Stomach (tissue), 9 donors: Measurements from ENCODE around the gene OPCML. TPM values are rescaled to one million over a fixed set of nuclear protein-coding genes. Genes with fewer than 3 reads are reported as not detected.

Experiments
- DNase-seq, 2 donors: peaks; one replicate each; pipeline versions ENCODE4 v3.0.0 to v3.0.0-alpha.2; 2013 to 2019
- H3K27ac ChIP-seq, 5 donors: fragments of 200-600 bp in 4 of 5; sonication (generic) in 4 of 5; one replicate each; pipeline ENCODE4 v1.5.1; 2013 to 2019; ENCODE audit warnings: mild to moderate bottlenecking in 1 of 5, moderate library complexity in 1 of 5
- H3K27me3 ChIP-seq, 3 donors: fragments of 200-600 bp; sonication (generic); one replicate each; pipeline ENCODE4 v1.5.1; 2017 to 2019; ENCODE audit warnings: mixed run types in 1 of 3
- H3K36me3 ChIP-seq, 4 donors: fragments of 200-600 bp; sonication (generic); 1 replicate in 3 of 4; 2 replicates in 1 of 4; pipeline ENCODE4 v1.5.1; 2016 to 2019
- H3K4me1 ChIP-seq, 4 donors: fragments of 200-600 bp; sonication (generic); one replicate each; pipeline ENCODE4 v1.5.1; 2016 to 2019
- H3K4me3 ChIP-seq, 4 donors: fragments of 200-600 bp; sonication (generic) in 3 of 4; one replicate each; pipeline ENCODE4 v1.5.1; 2016 to 2019; ENCODE audit warnings: mild to moderate bottlenecking in 1 of 4
- H3K9me3 ChIP-seq, 4 donors: fragments of 200-600 bp; sonication (generic); one replicate each; pipeline ENCODE4 v1.5.1; 2016 to 2019
- EP300 ChIP-seq: sonication (generic); formaldehyde crosslinking; IDR thresholded peaks from one replicate; pipeline ENCODE4 v1.6.1; 2017; ENCODE audit warnings: antibody characterized with exemption
- POLR2A ChIP-seq, 4 donors: fragments of 450-650 bp; IDR thresholded peaks; one replicate each; pipeline ENCODE4 v1.6.1; 2016; ENCODE audit warnings: antibody characterized with exemption in 4 of 4, control low read depth in 2 of 4, mild to moderate bottlenecking in 1 of 4, moderate library complexity in 1 of 4
- POLR2AphosphoS5 ChIP-seq, 3 donors: sonication (generic); formaldehyde crosslinking; IDR thresholded peaks; one replicate each; pipeline ENCODE4 v1.6.1; 2016; ENCODE audit warnings: antibody characterized with exemption in 3 of 3
- WGBS, 5 donors: extraction: QIAGEN DNeasy Blood & Tissue Kit in 3 of 5; methylation state at CpG; one replicate each; pipeline versions ENCODE4 v1.1.5 to v1.1.7; 2013 to 2018; 5-methylcytosine and 5-hydroxymethylcytosine counted together
- intact Hi-C: fragments of 100-400 bp; cut with DNase I; formaldehyde crosslinking; loops from one replicate; pipeline ENCODE4 v1.15.1; 2023; ENCODE audit warnings: low total_unique reads
- polyA plus RNA-seq, 3 donors: library from polyadenylated mRNA; stranded (reverse); fragments of 200-250 nt; gene quantifications; one replicate each; pipeline ENCODE4 v1.2.3, GENCODE V29; 2013
- total RNA-seq, 5 donors: library from RNA; depleted of rRNA; stranded (reverse); fragments of >200 nt; gene quantifications; one replicate each; pipeline versions ENCODE4 v1.1.0 to v1.2.3, GENCODE V29; 2014 to 2016
- TF ChIP-seq, protein P1 (sequence below), 7 experiments: fragments of 450-650 bp in 4 of 7; fragments of 200-600 bp in 3 of 7; sonication (generic) in 3 of 7; IDR thresholded peaks; one replicate each; pipeline ENCODE4 v1.5.1; 2016 to 2019; ENCODE audit warnings: antibody characterized with exemption in 7 of 7, control low read depth in 2 of 7, mild to moderate bottlenecking in 1 of 7
- donor health status: healthy with polysubstance abuse.
- donor health status: Bipolar disorder and iron deficiency.
- donor health status: healthy.

OPCML gene
- total and polyA plus RNA-seq, 8 donors, result 0.03 to 0.92 (median 0.55) TPM; not detected in 3

DNA sequence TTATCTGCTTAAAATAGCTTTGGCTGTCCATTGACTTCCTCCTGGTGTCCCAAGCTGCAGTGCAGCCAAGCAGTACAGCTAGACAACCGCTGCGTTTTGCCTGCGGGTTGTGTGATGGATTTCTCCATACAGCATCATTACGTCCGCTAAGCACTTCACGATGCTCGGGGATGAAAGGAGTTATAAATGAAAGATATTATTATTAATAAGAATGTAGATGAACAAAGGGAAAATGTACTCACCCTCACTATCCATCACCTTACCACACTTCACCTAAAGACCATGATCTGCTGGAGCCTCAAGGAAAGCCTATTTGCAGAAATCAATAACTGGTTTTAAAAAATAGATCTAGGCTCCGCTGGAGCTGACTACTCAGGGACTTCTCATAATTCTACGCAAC, 509.1 kb downstream of the OPCML start:
- Histone ChIP-seq H3K27me3 (peaks cover 2 to 68% (median 14%) of the 10 kb centered on the region in 3 donors), H3K4me3 (no peak overlapping the region), H3K4me1 (no peaks in the 10 kb centered on the region), H3K36me3 (no peaks in the 10 kb centered on the region), H3K9me3 (no peaks in the 10 kb centered on the region), H3K27ac (no peak overlapping the region)
- intact Hi-C loops, result no loop called here
- no peak for DNase-seq
- 82 to 91% (median 87%) methylated on average over 9 of the region's 9 CpGs for WGBS, 5 donors
- TF ChIP-seq POLR2AphosphoS5 (IDR thresholded peaks at IDR 0.05), result no peak
- no peak for TF ChIP-seq EP300

DNA sequence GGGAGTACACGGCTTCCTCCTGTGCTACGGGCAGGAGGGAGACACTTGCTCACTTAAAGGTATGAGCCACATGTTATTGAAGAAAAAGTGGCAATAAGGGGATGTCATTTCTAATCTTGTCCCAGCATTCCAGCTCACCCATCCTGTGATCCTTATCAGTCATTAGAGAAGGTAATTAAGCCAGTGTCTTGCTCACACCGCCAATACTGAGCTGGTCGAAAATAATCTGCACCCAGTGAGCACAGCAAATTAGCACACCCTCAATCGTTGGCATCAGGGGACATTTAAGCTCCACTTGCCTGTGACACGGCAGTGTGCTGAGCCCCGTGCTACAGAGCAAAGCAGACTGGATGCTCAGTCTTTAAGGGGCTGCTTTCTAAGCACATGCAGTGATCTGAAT, 510.7 kb downstream of the OPCML start:
- H3K36me3 ChIP-seq, result no peaks in the 10 kb centered on the region
- no peaks in the 10 kb centered on the region for H3K4me1 ChIP-seq
- intact Hi-C loops, result no loop called here
- peaks cover 2 to 74% (median 14%) of the 10 kb centered on the region in 3 donors for H3K27me3 ChIP-seq
- 44 to 84% (median 59%) methylated on average over 7 of the region's 7 CpGs for WGBS, 5 donors
- H3K27ac ChIP-seq, result no peak overlapping the region
- no peaks in the 10 kb centered on the region for H3K9me3 ChIP-seq
- TF ChIP-seq POLR2AphosphoS5 (IDR thresholded peaks at IDR 0.05) (no peak), POLR2A (IDR thresholded peaks at IDR 0.05) (no peak), EP300 (no peak)
- TF ChIP-seq, protein P1, sequence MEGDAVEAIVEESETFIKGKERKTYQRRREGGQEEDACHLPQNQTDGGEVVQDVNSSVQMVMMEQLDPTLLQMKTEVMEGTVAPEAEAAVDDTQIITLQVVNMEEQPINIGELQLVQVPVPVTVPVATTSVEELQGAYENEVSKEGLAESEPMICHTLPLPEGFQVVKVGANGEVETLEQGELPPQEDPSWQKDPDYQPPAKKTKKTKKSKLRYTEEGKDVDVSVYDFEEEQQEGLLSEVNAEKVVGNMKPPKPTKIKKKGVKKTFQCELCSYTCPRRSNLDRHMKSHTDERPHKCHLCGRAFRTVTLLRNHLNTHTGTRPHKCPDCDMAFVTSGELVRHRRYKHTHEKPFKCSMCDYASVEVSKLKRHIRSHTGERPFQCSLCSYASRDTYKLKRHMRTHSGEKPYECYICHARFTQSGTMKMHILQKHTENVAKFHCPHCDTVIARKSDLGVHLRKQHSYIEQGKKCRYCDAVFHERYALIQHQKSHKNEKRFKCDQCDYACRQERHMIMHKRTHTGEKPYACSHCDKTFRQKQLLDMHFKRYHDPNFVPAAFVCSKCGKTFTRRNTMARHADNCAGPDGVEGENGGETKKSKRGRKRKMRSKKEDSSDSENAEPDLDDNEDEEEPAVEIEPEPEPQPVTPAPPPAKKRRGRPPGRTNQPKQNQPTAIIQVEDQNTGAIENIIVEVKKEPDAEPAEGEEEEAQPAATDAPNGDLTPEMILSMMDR (IDR thresholded peaks at IDR 0.05), result no peak
- no peak for DNase-seq
- H3K4me3 ChIP-seq, result no peak overlapping the region

- intact Hi-C loops, result no loop called here
- Histone ChIP-seq H3K4me3 (no peak overlapping the region), H3K36me3 (no peaks in the 10 kb centered on the region), H3K27me3 (peaks cover 2 to 73% (median 14%) of the 10 kb centered on the region in 3 donors), H3K9me3 (no peaks in the 10 kb centered on the region), H3K27ac (no peak overlapping the region), H3K4me1 (no peaks in the 10 kb centered on the region)
- WGBS, 5 donors, result 45 to 90% (median 74%) methylated on average over 1 of the region's 1 CpG
- DNase-seq, result no peak
- no peak for TF ChIP-seq POLR2AphosphoS5 (IDR thresholded peaks at IDR 0.05)
Measured at GRCh38 chr11:133020372-133020714, 512.0 kb downstream of the OPCML start.

GRCh38 chr11:133019545-133020371, 512.5 kb downstream of the OPCML start:
- WGBS, 5 donors, result 86 to 91% (median 89%) methylated on average over 17 of the region's 17 CpGs
- H3K36me3 ChIP-seq, result no peaks in the 10 kb centered on the region
- TF ChIP-seq, protein P1 (IDR thresholded peaks at IDR 0.05), result no peak
- TF ChIP-seq POLR2A (IDR thresholded peaks at IDR 0.05) (no peak), EP300 (no peak), POLR2AphosphoS5 (IDR thresholded peaks at IDR 0.05) (no peak)
- intact Hi-C loops, result no loop called here
- no peaks in the 10 kb centered on the region for H3K4me1 ChIP-seq
- H3K27me3 ChIP-seq, result peaks cover 2 to 78% (median 16%) of the 10 kb centered on the region in 3 donors
- H3K4me3 ChIP-seq, result no peak overlapping the region
- no peak overlapping the region for H3K27ac ChIP-seq
- no peaks in the 10 kb centered on the region for H3K9me3 ChIP-seq
- DNase-seq, result no peak

- Histone ChIP-seq H3K9me3 (no peaks in the 10 kb centered on the region), H3K27me3 (peaks cover 0 to 72% (median 22%) of the 10 kb centered on the region in 3 donors), H3K4me3 (no peak overlapping the region), H3K4me1 (peaks cover 0 to 9% (median 3%) of the 10 kb centered on the region in 4 donors), H3K27ac (no peak overlapping the region), H3K36me3 (no peaks in the 10 kb centered on the region)
- 60 to 88% (median 77%) methylated on average over 1 of the region's 1 CpG for WGBS, 5 donors
- TF ChIP-seq EP300 (no peak), POLR2A (IDR thresholded peaks at IDR 0.05) (no peak), POLR2AphosphoS5 (IDR thresholded peaks at IDR 0.05) (no peak)
- TF ChIP-seq, protein P1 (IDR thresholded peaks at IDR 0.05), result no peak
- DNase-seq, result no peak
- intact Hi-C loops, result no loop called here
Measured at GRCh38 chr11:133015457-133015856, 516.8 kb downstream of the OPCML start.
